Activated CD8-positive, alpha-beta T cell treated with anti-CD3 and anti-CD28 coated beads for 36 hours (primary cell): ENCODE data around the gene MYOD1. TPM values are rescaled to one million over a fixed set of nuclear protein-coding genes. Genes with fewer than 3 reads are reported as not detected.

ENCODE experiments used
- ATAC-seq: fragments of 200-7000 bp; cut with Tn5 transposase; one replicate; pipeline ENCODE4 v1.10.0; 2021; ENCODE audit warnings: mild to moderate bottlenecking, moderate library complexity
- CTCF ChIA-PET: fragments of 350-600 bp; sonication (Branson Sonifier 250); formaldehyde crosslinking; loops from one replicate; lab custom pipeline; 2021; ENCODE audit warnings: antibody characterized with exemption; lab: Charles Lee
- POLR2A ChIA-PET: fragments of 350-600 bp; sonication (Branson Sonifier 250); formaldehyde crosslinking; loops from one replicate; lab custom pipeline; 2021; ENCODE audit warnings: antibody characterized with exemption; lab: Charles Lee
- DNase-seq: peaks from one replicate; pipeline ENCODE4 v3.0.0-alpha.2; 2020
- H3K27ac Mint-ChIP-seq: one replicate; pipeline ENCODE4 v1.8.0; 2021; ENCODE audit warnings: mild to moderate bottlenecking, mixed read lengths
- H3K27me3 Mint-ChIP-seq: one replicate; pipeline ENCODE4 v1.8.0; 2021; ENCODE audit warnings: mixed read lengths
- H3K36me3 Mint-ChIP-seq: one replicate; pipeline ENCODE4 v1.8.0; 2021; ENCODE audit warnings: low read depth, mixed read lengths
- H3K4me1 Mint-ChIP-seq: one replicate; pipeline ENCODE4 v1.8.0; 2021; ENCODE audit warnings: low read depth, mixed read lengths
- H3K4me3 Mint-ChIP-seq: one replicate; pipeline ENCODE4 v1.8.0; 2021; ENCODE audit warnings: mild to moderate bottlenecking, moderate library complexity, mixed read lengths
- H3K9me3 Mint-ChIP-seq: one replicate; pipeline ENCODE4 v1.8.0; 2021; ENCODE audit warnings: mixed read lengths
- intact Hi-C: fragments of 100-400 bp; cut with micrococcal nuclease; formaldehyde crosslinking; loops from one replicate; pipeline ENCODE4 v1.10.0; 2022
- total RNA-seq, 2 experiments: library from RNA; stranded (reverse); gene quantifications; one replicate each; pipeline ENCODE4 v1.2.3, GENCODE V29; 2021
- TF ChIP-seq, protein P1 (sequence below): fragments of 200-600 bp; IDR thresholded peaks from one replicate; pipeline ENCODE4 v1.8.0; 2022; ENCODE audit warnings: antibody characterized with exemption, mild to moderate bottlenecking

Gene MYOD1
- total RNA-seq, 2 experiments from 2014 or later = not detected

DNA sequence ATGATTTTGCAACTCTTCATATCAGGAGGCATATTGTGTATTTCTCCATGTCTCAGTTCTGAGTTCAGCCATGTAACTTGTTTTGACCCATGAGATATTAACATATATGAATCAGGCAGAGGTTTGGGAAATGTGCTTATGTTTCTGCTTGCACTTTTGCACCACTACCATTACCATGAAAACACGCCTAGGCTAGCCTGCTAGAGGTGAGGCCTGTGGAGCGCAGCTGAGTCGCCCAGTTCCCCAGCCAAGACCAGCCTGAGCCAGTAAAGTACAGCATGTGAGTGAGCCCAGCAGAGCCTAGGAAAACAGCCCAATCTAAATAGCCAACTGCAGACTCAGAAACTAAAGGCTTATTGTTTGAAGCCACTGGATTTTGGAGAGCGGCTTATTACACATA is 18.4 kb upstream of the MYOD1 start:
- no peak overlapping the region for H3K27ac Mint-ChIP-seq
- no peak for DNase-seq
- peaks cover 26% of the 10 kb centered on the region for H3K27me3 Mint-ChIP-seq

DNA sequence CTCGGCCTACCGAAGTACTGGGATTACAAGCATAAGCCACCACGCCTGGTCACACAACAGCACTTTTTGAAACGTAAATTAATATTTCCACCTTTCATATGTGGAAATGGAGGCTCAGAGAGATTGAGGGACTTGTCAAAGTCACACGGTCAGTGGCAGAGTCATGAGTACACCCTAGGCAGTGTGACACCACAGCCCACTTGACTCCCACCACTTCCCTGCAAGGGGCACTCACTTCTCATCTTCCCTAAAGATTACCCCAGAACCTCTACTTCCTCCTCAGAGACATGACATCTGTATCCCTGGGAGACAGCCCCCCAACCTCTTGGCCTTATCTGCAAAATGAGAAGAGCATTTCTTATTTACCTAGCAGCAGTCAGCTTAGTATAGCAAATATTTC is 16.5 kb upstream of the MYOD1 start:
- Mint-ChIP-seq H3K36me3 (no peaks in the 10 kb centered on the region), H3K27me3 (peaks cover 11% of the 10 kb centered on the region), H3K27ac (no peak overlapping the region), H3K4me1 (no peaks in the 10 kb centered on the region), H3K4me3 (no peak overlapping the region), H3K9me3 (no peaks in the 10 kb centered on the region)
- TF ChIP-seq, protein P1, sequence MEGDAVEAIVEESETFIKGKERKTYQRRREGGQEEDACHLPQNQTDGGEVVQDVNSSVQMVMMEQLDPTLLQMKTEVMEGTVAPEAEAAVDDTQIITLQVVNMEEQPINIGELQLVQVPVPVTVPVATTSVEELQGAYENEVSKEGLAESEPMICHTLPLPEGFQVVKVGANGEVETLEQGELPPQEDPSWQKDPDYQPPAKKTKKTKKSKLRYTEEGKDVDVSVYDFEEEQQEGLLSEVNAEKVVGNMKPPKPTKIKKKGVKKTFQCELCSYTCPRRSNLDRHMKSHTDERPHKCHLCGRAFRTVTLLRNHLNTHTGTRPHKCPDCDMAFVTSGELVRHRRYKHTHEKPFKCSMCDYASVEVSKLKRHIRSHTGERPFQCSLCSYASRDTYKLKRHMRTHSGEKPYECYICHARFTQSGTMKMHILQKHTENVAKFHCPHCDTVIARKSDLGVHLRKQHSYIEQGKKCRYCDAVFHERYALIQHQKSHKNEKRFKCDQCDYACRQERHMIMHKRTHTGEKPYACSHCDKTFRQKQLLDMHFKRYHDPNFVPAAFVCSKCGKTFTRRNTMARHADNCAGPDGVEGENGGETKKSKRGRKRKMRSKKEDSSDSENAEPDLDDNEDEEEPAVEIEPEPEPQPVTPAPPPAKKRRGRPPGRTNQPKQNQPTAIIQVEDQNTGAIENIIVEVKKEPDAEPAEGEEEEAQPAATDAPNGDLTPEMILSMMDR = no peak
- ATAC-seq (no peak), DNase-seq (no peak)
- POLR2A ChIA-PET = no interaction called here
- CTCF ChIA-PET = interaction anchor here (2.9 kb wide), 1 partner anchor 28 kb away, joined by 9 read pairs; no protein-coding TSS in a partner anchor
- intact Hi-C loops = no loop called here

More for the DNA sequence above, 18.4 kb upstream of the MYOD1 start:
- TF ChIP-seq, protein P1 = no peak
- Mint-ChIP-seq H3K9me3 (no peaks in the 10 kb centered on the region), H3K4me3 (no peak overlapping the region), H3K4me1 (no peaks in the 10 kb centered on the region), H3K36me3 (no peaks in the 10 kb centered on the region)
- intact Hi-C loops = no loop called here
- POLR2A ChIA-PET = no interaction called here
- no peak for ATAC-seq
- CTCF ChIA-PET = interaction anchor here (1.8 kb wide), 1 partner anchor 30 kb away, joined by 9 read pairs; no protein-coding TSS in a partner anchor

GRCh38 chr11:17703951-17704350 is 15.4 kb upstream of the MYOD1 start:
- Mint-ChIP-seq H3K27ac (no peak overlapping the region), H3K4me1 (no peaks in the 10 kb centered on the region), H3K36me3 (no peaks in the 10 kb centered on the region), H3K27me3 (peaks cover 8% of the 10 kb centered on the region), H3K4me3 (no peak overlapping the region), H3K9me3 (no peaks in the 10 kb centered on the region)
- ChIA-PET POLR2A (no interaction called here), CTCF (interaction anchor here (2.9 kb wide), 1 partner anchor 27 kb away, joined by 9 read pairs; no protein-coding TSS in a partner anchor)
- TF ChIP-seq, protein P1 = no peak
- intact Hi-C loops = no loop called here
- ATAC-seq = peak; percentile 42
- DNase-seq = no peak

GRCh38 chr11:17707830-17708229 is 11.5 kb upstream of the MYOD1 start:
- no peak for DNase-seq
- no peak overlapping the region for H3K4me3 Mint-ChIP-seq
- intact Hi-C loops = no loop called here
- ChIA-PET CTCF (no interaction called here), POLR2A (no interaction called here)
- no peaks in the 10 kb centered on the region for H3K36me3 Mint-ChIP-seq
- no peaks in the 10 kb centered on the region for H3K9me3 Mint-ChIP-seq
- TF ChIP-seq, protein P1 = no peak
- peaks cover 13% of the 10 kb centered on the region for H3K27me3 Mint-ChIP-seq
- H3K4me1 Mint-ChIP-seq = no peaks in the 10 kb centered on the region
- H3K27ac Mint-ChIP-seq = no peak overlapping the region
- no peak for ATAC-seq

DNA sequence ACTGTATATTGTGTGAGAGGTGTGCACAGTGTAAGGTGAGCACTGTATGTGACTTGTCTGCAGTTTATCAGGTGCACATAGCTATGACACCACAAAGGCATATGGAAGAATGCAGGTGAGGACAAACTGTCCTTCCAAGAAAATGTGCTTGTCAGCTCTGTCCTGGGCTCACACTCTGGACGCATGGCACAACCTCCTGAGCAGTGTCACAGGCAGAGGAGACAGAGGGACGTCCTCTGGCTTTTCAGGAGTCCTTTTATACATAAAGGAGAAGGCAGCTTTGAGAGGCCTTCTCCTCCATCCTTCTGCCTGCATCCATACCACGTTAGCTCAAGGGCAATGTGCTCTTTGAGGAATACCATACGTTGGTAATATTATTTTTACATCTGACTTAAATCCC is 7.5 kb upstream of the MYOD1 start:
- Mint-ChIP-seq H3K27me3 (peaks cover 8% of the 10 kb centered on the region), H3K27ac (no peak overlapping the region), H3K9me3 (no peaks in the 10 kb centered on the region), H3K4me3 (no peak overlapping the region), H3K4me1 (no peaks in the 10 kb centered on the region), H3K36me3 (no peaks in the 10 kb centered on the region)
- POLR2A ChIA-PET = interaction anchor here (0.8 kb wide), 1 partner anchor 275 kb away, joined by 3 read pairs; no protein-coding TSS in a partner anchor
- no peak for ATAC-seq
- no peak for DNase-seq
- CTCF ChIA-PET = interaction anchor here (1.4 to 1.5 kb wide), 2 partner anchors 9 to 23 kb away, joined by 3 read pairs; partner anchors contain the start of gene KCNC1
- TF ChIP-seq, protein P1 = no peak
- intact Hi-C loops = loop anchor here (10.0 kb wide), 1 partner anchor 117 kb away; no protein-coding TSS in a partner anchor
